HG02981 (cell line): ENCODE results near the gene VAV1.
"Not testable (repeated sequence)": the region's sequence is repeated elsewhere in the genome, so short reads cannot be mapped to it uniquely, and the experiment has no call there.

Source experiments
- ATAC-seq: cut with Tn5 transposase; IDR thresholded peaks from one replicate; pipeline ENCODE4 v1.9.1; 2021; ENCODE audit warnings: mild to moderate bottlenecking, moderate library complexity; ENCODE audit not compliant: unreplicated experiment

VAV1 gene

DNA sequence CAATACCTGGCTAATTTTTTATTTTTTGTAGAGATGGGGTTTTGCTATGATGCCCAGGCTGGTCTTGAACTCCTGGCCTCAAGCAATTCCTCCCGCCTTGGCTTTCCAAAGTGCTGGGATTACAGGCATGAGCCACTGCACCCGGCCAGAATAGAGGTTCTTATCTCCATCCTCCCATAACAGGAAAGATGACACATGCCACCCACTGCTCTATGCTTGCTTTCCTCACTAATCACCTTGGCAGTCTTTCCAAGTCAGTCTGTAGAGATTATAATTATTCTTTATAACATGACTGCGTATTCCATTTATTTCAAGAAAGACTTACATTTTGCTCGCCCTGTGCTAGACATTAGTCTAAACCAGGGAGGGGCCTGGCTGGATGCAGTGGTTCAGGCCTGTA is 6.7 kb downstream of the VAV1 start:
- no peak for ATAC-seq

DNA sequence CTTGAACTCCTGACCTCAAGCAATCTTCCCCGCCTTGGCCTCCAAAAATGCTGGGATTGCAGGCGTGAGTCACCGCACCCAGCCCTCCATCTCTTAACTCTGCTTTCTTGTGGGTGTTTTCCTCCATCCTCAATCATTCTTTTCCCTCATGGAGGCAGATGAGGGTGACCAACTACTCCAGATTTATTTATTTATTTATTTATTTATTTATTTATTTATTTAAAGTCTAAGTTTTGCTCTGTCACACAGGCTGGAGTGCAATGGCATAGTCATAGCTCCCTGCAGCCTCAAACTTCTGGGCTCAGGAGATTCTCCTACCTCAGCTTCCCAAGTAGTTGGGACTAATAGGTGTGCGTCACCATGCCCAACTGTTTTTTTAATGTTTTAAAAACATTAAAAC is 14.9 kb downstream of the VAV1 start:
- no peak for ATAC-seq

DNA sequence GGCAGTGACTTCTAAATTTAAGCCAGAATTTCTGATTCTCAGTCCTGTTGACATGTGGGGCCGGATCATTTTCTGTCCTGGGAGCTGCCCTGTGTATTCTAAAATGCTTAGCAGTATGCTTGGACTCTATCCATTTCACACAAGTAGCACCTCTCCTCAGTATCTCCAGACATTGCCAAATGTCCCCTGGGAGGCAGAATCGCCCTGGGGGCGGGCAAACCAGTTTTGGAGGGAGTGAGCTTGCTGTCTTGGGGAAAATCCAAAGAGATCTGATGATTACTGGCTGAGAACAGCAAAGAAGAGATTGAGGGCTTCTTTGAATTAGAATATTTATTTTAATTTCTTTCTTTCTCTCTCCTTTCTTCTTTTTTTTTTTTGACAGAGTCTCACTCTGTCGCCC is 16.4 kb downstream of the VAV1 start:
- ATAC-seq = no peak

DNA sequence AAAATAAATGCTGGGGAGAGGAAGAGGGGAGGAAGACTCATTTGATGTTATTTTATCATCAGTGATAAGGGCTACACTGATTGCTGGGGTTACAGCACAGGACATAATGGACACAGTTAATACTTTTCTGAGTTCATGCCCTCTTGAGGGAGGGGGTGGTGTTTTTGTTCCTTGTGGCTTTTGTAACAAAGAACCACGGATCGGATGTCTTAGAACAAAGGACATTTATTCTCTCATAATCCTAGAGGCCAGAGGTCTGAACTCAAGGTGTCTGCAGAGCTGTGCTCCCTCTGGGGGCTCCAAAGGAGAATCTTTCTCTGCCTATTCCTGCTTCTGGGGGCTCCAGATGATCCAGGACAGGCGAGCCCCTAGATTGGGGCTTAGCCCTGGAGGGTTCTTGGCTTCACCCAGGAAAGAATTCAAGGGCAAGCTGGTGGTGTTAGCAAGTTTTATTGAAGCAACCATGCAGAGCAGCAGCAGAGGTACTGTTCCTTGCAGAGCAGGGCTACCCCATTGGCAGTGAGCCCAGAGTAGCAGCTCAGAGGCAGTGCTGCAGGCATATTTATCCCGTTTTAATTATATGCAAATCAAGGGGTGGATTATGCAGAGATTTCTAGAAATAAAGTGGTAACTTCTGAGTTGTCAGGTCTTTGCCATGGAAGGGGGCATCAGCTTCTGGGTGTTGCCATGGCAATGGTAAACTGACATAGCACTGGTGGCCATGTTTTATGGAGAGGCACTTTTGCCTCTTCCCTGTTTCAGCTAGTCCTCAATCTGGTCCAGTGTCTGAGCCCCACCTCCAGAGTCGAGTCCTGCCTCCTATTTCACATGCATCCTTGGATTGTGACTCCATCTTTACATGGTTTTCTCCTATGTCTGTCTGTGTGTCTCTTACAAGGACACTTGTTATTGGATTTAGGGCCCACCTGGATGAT is 18.0 kb downstream of the VAV1 start:
- ATAC-seq = no peak

DNA sequence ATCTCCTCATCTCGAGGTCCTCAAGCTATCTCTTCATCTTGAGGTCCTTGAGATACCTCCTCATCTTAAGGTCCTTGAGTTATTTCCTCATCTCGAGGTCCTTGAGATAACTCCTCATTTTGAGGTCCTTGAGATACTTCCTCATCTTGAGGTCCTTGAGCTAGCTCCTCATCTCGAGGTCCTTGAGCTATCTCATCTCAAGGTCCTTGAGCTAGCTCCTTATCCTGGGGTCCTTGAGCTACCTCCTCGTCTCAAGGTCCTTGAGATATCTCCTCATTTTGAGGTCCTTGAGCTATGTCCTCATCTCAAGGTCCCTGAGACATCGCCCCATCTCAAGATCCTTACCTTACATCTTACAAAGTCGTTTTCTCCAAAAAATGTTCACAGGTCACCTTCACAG is 18.7 kb downstream of the VAV1 start:
- ATAC-seq = no peak

DNA sequence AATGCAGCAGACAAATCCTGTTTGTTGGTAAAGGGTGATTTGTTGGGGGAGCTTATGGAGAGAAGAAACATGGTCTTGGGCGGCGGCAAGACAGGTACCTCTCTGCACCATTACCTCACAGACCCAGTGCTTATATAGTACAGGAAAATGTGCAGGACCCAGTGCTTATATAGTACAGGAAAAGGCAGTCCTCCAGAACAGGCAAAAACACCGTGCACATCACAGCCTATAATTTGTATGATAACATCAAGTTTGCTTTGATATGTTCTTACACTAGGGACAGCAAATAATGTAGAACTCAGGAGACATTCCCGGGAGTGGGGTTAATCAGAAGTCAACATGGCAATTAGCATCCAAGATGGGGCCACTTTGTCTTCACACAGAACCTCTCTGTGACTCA is 20.9 kb downstream of the VAV1 start:
- ATAC-seq = no peak

DNA sequence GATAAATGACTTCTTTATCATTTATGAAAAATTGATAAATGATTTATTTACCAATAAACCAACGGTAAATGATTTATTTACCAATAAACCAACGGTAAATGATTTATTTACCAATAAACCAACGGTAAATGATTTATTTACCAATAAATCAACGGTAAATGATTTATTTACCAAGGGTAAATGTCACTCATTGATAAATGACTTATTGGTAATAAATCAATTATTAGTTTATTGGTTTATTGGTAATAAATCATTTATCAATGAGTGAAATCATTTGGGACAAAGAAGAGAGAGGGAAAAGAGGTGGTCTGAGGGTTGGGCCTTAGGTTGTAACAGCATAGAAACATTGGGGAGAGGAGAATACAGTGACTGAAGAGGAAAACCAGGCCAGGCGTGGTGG is 21.5 kb downstream of the VAV1 start:
- no peak for ATAC-seq

DNA sequence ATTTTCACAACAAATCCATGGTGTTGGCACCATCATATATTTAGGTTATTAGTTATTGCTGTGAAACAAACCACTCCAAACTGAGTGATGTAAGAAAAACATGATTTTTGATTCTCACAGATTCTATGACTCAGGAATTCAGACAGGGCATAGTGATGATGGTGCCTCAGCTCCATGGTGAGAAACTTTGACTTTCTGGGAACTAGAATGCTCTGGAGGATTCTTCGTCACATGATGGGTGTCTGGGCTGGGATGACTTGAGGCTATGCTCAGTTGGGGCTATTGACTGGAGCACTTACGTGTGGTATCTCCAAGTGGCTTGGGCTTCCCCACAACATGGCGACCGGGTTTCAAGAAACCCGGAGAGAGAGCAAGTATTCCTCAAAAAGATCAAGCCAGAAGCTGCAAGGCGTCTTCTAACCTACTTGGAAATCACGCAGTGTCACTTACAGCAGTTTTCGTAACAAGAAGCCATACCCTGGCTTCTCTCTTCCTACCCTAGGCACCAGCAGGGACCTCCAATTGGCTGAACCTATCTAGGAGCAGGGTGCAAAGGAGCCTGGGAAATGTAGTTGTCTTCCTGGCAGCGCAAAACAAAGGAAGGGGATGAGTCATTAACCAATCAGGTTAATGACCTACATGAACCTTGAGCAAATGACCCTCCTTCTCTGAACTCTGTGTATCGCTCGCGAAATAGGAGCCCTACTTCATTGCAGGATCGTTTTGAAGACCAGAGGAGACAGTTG is 22.4 kb downstream of the VAV1 start:
- no peak for ATAC-seq

DNA sequence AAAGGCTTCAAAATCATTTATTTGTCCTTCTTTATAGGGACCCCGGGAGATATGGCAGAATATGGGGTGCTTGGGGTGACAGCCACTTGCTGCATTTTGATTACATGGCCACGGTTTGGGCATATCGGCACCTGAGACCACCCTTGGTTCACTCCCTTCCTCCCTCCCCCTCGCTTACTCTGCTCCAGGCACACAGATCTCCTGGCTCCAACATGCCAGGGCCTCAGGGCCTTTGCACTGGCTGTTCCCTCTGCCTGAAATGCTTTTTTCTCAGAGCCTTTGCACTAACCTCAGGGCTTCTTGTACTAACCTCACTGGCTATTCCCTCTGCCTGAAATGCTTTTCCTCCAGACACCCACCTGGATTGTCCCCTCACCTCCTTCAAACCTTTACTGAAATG is 23.8 kb downstream of the VAV1 start:
- ATAC-seq = no peak

DNA sequence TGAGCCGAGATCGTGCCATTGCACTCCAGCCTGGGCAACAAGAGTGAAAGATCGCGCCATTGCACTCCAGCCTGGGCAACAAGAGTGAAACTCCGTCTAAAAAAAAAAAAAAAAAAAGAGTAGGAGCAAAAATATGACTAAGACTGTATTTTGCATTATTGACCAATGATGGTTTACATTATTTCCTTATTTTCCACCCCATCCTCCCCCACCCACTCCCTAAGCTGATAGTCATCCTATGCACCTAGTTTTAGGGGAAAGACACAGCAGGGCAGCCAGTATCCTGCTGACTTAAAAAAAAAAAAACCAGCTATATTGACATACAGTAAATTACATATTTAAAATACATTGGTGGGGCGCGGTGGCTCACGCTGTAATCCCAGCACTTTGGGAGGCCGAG is 25.1 kb downstream of the VAV1 start:
- no peak for ATAC-seq

DNA sequence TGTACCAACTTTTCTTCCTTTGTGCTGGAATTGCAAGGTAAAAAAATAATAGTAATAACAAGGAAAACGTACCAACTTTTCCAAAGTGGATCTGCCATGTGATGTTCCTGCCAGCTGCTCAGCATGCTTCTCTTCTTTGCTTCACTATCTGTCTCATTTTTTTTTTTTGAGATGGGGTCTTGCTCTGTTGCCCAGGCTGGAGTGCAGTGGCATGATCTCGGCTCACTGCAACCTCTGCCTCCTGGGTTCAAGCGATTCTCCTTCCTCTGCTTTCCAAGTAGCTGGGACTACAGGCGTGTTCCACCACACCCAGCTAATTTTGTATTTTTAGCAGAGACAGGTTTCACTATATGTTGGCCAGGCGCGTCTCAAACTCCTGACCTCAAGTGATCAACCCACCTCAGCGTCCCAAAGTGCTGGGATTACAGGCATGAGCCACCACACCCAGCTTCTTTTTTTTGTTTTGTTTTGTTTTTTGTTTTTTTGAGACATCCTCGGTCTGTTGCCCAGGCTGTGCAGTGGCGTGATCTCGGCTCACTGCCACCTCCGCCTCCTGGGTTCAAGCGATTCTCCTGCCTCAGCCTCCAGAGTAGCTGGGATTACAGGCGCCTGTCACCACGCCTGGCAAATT is 27.8 kb downstream of the VAV1 start:
- ATAC-seq = not testable (repeated sequence)

DNA sequence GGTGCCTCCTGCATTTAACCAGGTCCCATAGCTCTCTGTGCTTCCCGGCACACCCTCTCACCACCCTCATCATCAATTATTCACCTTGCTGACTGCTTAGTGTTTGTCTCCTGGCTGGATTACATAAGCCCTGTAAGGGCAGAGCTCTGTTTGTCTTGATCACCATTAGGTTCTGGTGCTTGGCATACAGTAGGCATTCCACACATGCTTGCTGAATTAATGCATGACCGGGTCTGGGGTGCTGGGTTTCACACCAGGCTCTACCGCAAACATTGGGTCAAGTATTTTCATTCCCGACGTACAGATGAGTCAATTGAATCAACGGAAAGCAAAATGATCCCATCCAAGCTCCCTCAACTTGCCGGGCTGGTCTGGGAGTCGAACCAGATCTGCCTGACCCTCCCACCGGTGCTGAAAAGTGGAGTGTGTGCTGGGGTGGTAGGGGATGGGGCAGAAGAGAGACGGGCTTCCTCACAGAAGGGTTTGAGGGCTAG is 28.5 kb downstream of the VAV1 start:
- no peak for ATAC-seq

DNA sequence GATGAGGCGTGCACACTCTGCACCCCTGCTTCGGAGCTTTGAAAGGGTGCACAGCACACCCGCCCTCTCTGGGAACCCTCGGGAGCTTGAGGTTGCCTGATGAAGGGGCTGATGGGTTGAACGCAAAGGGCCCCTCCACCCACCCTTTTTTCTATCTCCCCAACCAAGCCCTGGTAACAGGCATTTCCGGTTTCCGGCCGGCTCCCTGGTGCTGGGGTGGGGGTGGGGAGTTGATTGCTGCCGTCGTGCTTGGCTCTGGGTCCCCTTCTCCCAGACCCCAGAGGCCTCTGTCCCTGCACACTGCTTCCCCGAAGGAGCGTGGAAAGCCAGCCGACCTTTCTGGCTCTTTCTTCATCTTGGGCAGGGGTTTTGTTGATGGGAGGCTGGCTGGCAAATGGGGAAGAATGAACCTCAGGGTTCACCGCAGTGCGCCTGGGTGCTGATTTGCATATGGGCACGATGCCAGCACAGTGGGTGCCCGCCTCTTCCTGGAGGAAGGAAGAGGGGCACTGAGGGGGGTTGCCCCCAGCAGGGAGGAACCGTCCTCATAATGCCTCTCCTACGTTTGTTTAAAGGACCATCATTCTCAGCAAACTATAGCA is 29.1 kb downstream of the VAV1 start:
- ATAC-seq = no peak

DNA sequence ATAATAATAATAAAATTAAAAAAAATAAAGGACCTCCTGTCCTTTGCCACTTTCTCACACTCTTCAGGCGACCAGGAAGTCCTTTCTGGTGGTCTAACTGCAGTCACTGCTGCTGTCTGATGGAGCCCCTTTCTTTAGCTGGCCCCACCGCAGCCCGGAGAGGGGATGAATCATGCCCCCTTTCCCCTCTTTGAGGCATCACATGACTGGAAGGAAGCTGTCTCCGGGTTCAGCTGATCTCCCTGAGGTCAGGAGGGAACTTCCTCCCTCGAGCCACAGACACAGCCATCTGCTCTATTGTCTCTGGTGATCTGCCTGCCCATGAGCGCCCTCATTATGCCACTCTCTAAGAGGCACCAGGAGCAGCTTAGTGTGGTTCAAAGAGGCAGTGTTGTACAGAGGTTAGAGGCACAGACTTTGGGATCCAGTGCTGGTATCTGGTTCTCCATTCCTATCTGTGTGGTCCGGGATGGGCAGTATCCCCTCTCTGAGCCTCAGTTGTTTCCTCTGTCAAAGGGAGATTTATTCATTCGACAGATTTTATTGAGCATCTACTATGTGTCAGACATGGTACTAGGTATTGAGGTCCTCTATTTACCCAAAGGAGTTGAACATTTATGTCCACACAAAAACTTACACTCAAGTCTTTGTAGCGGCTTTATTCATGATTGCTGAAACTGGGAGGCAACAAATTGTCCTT is 30.0 kb downstream of the VAV1 start:
- ATAC-seq = peak; percentile 59

DNA sequence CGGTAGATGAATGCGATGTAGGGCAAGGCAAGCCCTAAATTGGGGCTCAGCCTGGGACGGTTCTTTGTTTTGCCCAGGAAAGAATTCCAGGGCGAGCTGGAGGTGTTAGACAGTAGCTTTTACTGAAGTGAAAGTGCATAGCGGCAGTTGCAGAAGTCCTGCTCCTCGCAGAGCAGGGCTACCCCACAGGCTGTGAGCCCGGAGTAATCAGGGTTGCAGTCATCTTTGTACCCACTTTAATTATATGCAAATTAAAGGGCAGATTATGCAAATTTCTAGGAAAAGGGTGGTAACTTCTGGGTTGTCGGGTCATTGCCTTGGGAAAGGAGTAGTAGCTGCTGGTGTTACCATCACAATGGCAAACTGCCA is 30.5 kb downstream of the VAV1 start:
- peak; percentile 38 for ATAC-seq

DNA sequence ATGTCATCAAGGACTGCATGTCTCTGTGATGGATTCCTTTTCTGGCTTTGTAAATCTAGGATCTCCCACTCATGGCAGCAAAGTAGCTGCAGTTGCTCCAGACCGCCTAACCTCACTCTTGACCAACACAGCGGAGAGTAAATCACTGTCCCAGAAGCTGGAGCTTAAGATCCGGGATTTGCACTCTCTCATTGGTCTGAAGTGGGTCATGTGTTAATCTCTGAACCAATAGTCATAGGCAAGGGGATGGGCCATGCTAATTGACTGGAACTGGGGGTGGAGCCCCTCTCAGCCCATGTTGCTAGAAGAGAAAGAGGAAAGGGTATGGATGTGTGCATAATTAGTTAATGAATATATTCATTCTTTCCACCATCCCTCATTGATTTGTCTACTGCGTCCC is 34.0 kb downstream of the VAV1 start:
- no peak for ATAC-seq

DNA sequence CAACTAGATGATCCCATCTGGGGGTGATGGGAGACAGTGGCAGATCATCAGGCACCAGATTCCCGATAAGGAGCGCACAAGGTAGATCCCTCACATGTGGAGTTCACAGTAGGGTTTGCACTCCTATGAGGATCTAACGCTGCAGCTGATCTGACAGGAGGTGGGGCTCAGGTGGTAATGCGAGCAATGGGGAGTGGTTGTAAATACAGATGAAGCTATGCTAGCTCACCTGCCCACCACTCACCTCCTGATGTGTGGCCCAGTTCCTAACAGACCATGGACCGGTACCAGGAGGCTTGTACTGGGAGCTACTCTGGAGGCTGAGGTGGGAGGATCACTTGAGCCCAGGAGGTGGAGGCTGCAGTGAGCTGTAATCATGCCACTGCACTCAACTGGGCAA is 34.8 kb downstream of the VAV1 start:
- no peak for ATAC-seq

DNA sequence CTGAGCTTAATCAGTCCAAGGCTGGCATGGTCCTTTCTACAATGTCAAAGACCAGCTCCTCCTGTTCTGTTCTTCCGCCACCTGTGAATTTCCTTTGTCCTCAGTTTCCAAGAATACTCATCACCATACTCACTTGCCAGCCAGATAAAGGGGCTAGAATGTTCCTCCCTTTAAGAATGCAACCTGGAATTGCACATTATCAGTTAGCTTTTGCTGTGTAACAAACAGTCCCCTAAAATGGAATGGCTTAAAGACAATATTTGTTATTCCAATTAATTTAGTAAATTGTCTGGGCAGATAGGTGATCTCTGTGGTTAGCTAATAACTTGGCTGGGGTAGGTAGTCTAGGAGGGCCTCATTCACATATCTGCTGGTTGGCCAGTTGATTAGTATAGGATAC is 36.0 kb downstream of the VAV1 start:
- ATAC-seq = no peak

DNA sequence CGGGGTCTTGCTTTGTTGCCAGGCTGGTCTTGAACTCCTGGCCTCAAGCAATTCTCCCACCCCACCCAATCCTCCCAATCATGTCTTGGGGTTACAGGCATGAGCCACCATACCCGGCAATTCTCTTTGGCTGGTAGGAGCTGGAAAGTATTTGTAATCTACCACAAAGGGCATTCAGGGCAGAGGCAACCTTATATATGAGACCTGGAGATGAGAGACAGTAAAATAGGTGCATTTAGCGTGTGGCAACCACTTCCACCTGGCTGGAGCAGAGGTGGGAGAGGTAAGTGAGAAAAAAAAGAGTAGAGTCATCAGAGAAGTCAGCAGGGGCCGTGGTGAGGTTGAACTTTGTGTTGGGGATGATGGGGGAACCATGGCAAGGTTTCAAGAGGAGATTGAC is 36.8 kb downstream of the VAV1 start:
- ATAC-seq = no peak

DNA sequence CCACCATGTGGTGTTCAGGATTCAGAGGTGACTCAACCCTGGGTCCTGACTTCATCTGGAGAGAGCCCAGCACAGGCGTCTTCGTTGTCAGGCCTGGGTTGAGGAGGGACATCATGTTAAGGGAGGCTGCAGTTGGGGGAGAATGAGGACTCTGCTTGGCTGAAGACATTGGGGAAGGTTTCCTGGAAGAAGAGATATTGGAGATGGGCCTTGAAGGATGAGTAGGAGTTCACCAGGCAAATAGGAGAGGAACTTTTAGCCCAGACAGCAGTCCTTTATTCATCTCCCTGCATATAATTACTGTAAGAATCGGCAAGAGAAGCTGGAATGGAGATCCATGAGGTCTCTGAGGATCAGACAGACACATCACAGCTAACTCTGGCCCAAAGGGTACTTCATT is 38.9 kb downstream of the VAV1 start:
- ATAC-seq = no peak

DNA sequence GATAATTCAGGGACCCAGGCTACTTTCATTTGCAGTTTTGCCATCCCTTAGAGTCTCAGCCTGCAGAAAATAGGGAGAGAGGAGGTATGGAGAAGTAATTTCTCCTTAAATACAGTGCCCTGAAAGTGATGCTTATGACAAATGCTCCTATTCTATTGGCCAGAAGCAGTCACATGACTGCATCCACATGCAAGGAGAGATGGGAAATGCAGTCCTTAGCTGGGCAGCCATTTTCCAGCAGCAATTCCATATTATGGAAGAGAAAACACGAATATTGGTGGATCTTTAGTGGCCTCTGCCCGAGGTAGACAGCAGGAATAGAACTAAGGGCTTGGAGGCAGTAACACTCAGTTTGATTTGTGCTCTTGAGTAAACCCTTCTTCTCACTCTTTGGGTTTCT is 39.4 kb downstream of the VAV1 start:
- no peak for ATAC-seq
